ENCODE results near the gene MRPS25. TPM values are rescaled to one million over a fixed set of nuclear protein-coding genes. Genes with fewer than 3 reads are reported as not detected.

MRPS25 gene
- total RNA-seq, 1 experiment from 2014 or later, result 53.2 TPM

- H3K27ac Mint-ChIP-seq, result peak overlapping the region in 1 of 3 experiments; percentile 81; a peak in 1 of 7 replicates
Observed at GRCh38 chr3:15108869-15109268, 43.8 kb upstream of the MRPS25 start.

More at GRCh38 chr3:15108869-15109268, 43.8 kb upstream of the MRPS25 start:
- Histone ChIP-seq H3K4me1 (ENCODE audit: insufficient read depth, low read length) (peaks cover 5% of the 10 kb centered on the region; the same call in 1 of the 2 replicates), H2BK15ac (ENCODE audit: low read depth, low read length) (no peak overlapping the region), H3T11ph (ENCODE audit: low read length) (no peak overlapping the region), H3K18ac (ENCODE audit: insufficient read length, low read depth, low read length) (no peak overlapping the region), H4K20me1 (ENCODE audit: control insufficient read depth, insufficient read depth, insufficient read length) (no peaks in the 10 kb centered on the region), H3K27ac (ENCODE audit: insufficient read length, low read depth, low read length) (no peak overlapping the region), H2AFZ (ENCODE audit: low read length) (no peak overlapping the region), H2AK5ac (ENCODE audit: insufficient read length, low read length) (no peak overlapping the region), H3K56ac (ENCODE audit: insufficient read length, low read depth, low read length) (no peak overlapping the region), H3K14ac (ENCODE audit: insufficient read depth, low read length) (no peak overlapping the region), H3K27me3 (ENCODE audit: insufficient read depth, low read length) (no peaks in the 10 kb centered on the region), H2BK120ac (ENCODE audit: low read depth, low read length, poor library complexity, severe bottlenecking) (no peak overlapping the region), H2BK12ac (ENCODE audit: insufficient read length, low read depth, low read length) (no peak overlapping the region), H4K91ac (ENCODE audit: insufficient read length, low read depth, low read length) (no peak overlapping the region), H3K23ac (ENCODE audit: insufficient read length, low read depth, low read length) (no peak overlapping the region), H4K8ac (replicated peaks; ENCODE audit: insufficient read length, low read depth, low read length) (no peak overlapping the region), H3K4ac (ENCODE audit: low read depth, low read length) (no peak overlapping the region), H3K79me1 (ENCODE audit: insufficient read depth, low read depth, low read length, poor library complexity, severe bottlenecking) (no peaks in the 10 kb centered on the region), H3K79me2 (ENCODE audit: insufficient read depth, low read length) (no peaks in the 10 kb centered on the region), H2BK5ac (ENCODE audit: insufficient read length, low read length) (no peak overlapping the region), H2BK20ac (ENCODE audit: low read depth, low read length, poor library complexity, severe bottlenecking) (no peak overlapping the region), H3K4me2 (ENCODE audit: insufficient read depth, insufficient read length, low read length) (no peak overlapping the region), H4K5ac (ENCODE audit: insufficient read length, low read depth, low read length) (no peak overlapping the region), H3K9ac (ENCODE audit: extremely low read depth, insufficient read length, low read length) (no peak overlapping the region), H3K9me3 (ENCODE audit: control insufficient read depth, low read depth, low read length) (no peaks in the 10 kb centered on the region), H3K23me2 (ENCODE audit: insufficient read length, low read depth, low read length, poor library complexity, severe bottlenecking) (no peaks in the 10 kb centered on the region)
- TF ChIP-seq CTCF (conservative IDR thresholded peaks at IDR 0.05), result no peak
- WGBS (ENCODE audit: extremely low coverage, insufficient read length, low lambda C conversion rate), result no CpG with 5 or more reads among the region's 4 CpGs
- Mint-ChIP-seq H3K4me1 (peaks cover 14 to 22% of the 10 kb centered on the region in 2 experiments), H3K9me3 (no peaks in the 10 kb centered on the region), H3K4me3 (no peak overlapping the region), H3K36me3 (ENCODE audit: insufficient read depth in 1 of 3, low read depth in 3 of 3) (no peaks in the 10 kb centered on the region), H3K27me3 (ENCODE audit: low read depth) (peaks cover 10% of the 10 kb centered on the region)
- no peak for DNase-seq

All from H9 (cell line).